GM12864 (cell line): Measurements from ENCODE around the gene OPN1MW3.
"Not testable (repeated sequence)": the region's sequence is repeated elsewhere in the genome, so short reads cannot be mapped to it uniquely, and the experiment has no call there.

Source experiments
- DNase-seq: peaks from one replicate; pipeline ENCODE4 v3.0.0-alpha.2; 2011; ENCODE audit warnings: low read depth
- H3K4me3 ChIP-seq: 2 replicates; pipeline ENCODE4 v1.5.1; 2011; ENCODE audit warnings: mild to moderate bottlenecking, low read depth, low read length, control low read depth
- TF ChIP-seq, protein P1 (sequence below): IDR thresholded peaks from 2 replicates; pipeline ENCODE4 v1.5.1; 2011; ENCODE audit warnings: low read depth, mild to moderate bottlenecking, moderate library complexity, low read length, control low read depth, inconsistent platforms; ENCODE audit errors: missing control alignments

Gene OPN1MW3

DNA sequence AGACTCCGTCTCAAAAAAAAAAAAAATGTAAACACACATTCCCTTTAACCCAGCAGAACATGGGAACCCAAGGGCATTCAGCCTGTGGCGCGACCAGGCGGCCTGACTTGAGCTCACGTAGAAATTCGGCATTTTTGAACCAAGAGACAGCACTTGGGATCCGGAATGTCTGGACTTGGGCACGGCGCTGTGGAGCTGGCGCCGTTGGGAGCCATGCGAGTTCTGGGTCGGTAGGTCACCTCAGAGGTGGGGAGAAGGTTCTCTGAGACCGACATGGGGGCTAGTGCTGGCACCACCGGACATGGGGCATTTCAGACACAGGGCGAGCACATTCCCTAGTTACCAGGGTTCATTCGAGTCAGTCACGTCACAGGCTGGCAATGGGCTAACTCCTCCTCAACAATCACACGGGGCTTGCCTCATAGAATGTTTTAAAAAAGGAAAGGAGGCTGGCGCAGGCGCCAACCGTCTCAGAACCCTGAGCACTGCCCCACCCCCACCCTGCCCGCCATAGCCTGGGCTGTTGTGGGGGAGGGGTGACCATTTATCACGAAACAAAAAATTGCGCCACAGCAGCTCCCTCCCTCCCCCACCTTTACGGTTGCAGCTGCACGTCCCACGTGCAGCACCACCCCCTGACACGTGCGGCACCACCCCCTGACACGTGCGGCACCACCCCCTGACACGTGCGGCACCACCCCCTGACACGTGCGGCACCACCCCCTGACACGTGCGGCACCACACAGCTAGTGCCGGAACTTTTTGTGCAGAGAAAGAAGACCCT is 37.6 kb downstream of the OPN1MW3 start, which contains the start of gene TEX28:
TSS of gene TEX28 (minus strand) at position 334 of the 784 bp plus-strand sequence. CDS start 3,007 bp downstream, outside the sequence.
- no peak for DNase-seq
- TF ChIP-seq, protein P1, sequence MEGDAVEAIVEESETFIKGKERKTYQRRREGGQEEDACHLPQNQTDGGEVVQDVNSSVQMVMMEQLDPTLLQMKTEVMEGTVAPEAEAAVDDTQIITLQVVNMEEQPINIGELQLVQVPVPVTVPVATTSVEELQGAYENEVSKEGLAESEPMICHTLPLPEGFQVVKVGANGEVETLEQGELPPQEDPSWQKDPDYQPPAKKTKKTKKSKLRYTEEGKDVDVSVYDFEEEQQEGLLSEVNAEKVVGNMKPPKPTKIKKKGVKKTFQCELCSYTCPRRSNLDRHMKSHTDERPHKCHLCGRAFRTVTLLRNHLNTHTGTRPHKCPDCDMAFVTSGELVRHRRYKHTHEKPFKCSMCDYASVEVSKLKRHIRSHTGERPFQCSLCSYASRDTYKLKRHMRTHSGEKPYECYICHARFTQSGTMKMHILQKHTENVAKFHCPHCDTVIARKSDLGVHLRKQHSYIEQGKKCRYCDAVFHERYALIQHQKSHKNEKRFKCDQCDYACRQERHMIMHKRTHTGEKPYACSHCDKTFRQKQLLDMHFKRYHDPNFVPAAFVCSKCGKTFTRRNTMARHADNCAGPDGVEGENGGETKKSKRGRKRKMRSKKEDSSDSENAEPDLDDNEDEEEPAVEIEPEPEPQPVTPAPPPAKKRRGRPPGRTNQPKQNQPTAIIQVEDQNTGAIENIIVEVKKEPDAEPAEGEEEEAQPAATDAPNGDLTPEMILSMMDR, result no peak
- no peak within 1 kb of the TSS for H3K4me3 ChIP-seq

DNA sequence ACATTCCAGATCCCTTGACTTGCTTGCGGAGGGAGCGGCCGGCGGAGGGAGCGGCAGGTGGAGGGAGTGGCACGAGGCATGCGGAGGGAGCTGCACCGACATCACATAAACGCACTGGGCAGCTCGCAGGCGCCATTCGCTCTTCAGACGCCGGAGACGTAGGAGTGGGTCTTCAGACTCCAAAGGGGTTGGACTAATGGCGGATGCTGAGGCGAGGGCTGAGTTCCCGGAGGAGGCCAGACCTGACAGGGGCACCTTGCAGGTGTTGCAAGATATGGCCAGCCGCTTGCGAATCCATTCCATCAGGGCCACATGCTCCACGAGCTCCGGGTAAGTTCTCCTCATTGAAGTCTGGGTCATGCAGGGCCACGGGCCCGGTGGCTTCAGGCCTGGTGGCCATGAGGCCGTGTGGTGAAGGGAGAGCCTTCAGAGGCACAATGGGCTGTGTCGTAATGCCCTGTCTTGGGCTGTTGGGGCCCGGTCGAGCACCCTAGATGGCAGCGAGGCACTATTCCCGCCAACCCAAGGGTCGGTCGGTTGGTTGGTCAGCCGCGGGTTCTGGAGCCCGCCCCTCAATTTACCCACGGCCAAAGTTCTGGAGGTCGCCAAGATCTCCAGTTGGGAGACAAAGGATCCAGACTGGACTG is 38.4 kb downstream of the OPN1MW3 start, which contains the start of gene TKTL1:
TSS of gene TKTL1 (plus strand) at position 132 of the 647 bp plus-strand sequence. CDS start at position 197, 65 bp downstream.
- H3K4me3 ChIP-seq, result no peak within 1 kb of the TSS
- DNase-seq, result no peak
- TF ChIP-seq, protein P1, result no peak

DNA sequence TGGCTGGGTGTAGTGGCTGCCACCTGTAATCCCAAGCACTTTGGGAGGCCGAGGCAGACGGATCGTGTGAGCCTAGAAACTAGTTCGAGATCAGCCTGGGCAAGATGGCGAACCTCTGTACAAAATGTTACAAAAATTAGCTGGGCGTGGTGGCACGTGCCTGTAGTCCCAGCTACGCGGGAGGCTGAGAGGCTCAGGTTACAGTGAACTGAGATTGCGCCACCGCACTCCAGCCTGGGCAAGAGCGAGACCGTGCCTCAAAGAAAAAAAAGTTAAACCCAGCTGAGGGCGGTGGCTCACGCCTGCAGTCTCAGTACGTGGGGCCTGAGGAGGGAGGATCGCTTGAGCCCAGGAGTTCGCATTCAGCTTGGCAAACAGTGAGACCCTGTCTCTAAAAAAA is 39.3 kb downstream of the OPN1MW3 start:
- TF ChIP-seq, protein P1, result no peak
- no peak for DNase-seq
- no peak overlapping the region for H3K4me3 ChIP-seq

DNA sequence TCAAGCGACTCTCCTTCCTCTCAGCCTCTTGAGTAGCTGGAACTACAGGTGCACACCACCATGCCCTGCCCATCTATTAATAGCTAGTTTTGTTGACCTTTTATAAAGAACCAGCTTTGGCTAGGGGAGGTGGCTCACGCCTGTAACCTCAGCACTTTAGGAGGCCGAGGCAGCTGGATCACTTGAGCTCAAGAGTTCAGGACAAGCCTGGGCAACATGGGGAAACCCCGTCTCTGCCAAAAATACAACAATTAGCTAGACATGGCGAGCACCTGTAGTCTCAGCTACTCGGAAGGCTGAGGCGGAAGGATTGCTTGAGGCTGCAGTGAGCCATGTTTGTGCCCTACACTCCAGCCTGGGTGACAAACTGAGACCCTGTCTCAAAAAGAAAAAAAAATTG is 40.9 kb downstream of the OPN1MW3 start:
- DNase-seq, result peak; percentile 43
- no peak overlapping the region for H3K4me3 ChIP-seq
- TF ChIP-seq, protein P1, result no peak

DNA sequence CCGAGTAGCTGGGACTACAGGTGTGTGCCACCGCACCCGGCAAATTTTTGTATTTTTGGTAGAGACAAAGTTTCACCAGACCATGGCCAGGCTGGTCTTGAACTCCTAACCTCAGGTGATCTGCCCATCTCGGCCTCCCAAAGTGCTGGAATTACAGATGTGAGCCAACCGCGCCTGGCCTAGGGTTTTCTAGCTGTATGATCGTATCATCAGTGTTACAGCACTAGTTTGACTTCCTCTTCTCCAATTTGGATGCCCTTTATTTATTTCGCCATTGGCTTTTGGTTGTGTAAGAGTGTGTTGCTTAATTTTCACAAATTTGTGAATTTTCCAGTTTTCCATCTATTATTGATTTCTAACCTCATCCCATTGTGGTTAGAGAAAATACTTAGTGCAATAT is 43.4 kb downstream of the OPN1MW3 start:
- no peak for DNase-seq
- no peak overlapping the region for H3K4me3 ChIP-seq
- TF ChIP-seq, protein P1, result no peak

DNA sequence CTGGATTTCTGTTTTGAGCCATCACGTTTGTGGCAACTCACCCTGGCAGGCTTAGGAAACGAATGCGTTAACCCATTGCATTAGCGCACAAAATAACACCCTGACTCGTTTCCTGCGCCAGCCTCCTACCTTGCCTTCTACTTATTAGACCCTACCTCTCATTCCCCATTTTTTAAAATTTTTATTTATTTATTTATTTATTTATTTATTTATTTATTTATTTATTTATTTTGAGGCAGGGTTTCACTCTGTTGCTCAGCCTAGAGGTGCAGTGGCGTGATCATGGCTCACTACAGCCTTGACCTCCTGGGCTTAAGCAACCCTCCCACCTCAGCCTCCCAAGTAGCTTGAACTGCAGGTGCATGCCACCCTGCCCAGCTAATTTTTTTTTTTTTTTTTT is 45.6 kb downstream of the OPN1MW3 start:
- not testable (repeated sequence) for DNase-seq, H3K4me3 ChIP-seq

DNA sequence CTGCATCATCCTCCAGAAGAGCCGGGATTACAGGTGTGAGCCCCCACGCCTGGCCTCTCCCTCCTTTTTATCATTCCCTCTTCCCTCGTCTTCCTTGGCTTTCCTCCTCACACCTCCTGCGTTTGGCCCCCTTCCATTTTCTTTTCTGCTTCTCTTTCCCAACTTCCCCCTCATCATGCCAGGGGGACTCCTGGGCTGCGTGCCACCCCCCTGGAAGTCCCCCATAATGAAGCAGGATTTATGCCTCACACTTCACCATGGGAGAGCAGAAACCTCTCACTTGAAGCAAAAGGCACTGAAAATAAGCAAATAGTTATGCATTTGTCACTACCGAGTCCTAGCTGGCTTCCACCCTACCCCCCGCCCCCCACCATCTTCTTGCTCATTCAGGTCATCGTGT is 46.1 kb downstream of the OPN1MW3 start:
- TF ChIP-seq, protein P1, result no peak

More for the DNA sequence above, 46.1 kb downstream of the OPN1MW3 start:
- no peak overlapping the region for H3K4me3 ChIP-seq
- DNase-seq, result no peak
